ENCODE results near the gene ASB6. TPM values are rescaled to one million over a fixed set of nuclear protein-coding genes. Genes with fewer than 3 reads are reported as not detected.

ASB6 gene
- total RNA-seq, 1 donor from 2014 or later, result 20.1 TPM

- Mint-ChIP-seq H3K4me1 (peaks cover 24% of the 10 kb centered on the region), H3K27ac (peak overlapping the region; percentile 41), H3K4me3 (peak overlapping the region; percentile 81), H3K27me3 (peaks cover 2% of the 10 kb centered on the region), H3K9me3 (no peaks in the 10 kb centered on the region), H3K36me3 (ENCODE audit: low read depth) (no peaks in the 10 kb centered on the region)
- intact Hi-C loops (cut with micrococcal nuclease), result loop anchor here (1.0 kb wide), 6 partner anchors 14 to 479 kb away; partner anchors contain the start of gene ASB6
- peak; percentile 75 for DNase-seq
- TF ChIP-seq, protein P1, sequence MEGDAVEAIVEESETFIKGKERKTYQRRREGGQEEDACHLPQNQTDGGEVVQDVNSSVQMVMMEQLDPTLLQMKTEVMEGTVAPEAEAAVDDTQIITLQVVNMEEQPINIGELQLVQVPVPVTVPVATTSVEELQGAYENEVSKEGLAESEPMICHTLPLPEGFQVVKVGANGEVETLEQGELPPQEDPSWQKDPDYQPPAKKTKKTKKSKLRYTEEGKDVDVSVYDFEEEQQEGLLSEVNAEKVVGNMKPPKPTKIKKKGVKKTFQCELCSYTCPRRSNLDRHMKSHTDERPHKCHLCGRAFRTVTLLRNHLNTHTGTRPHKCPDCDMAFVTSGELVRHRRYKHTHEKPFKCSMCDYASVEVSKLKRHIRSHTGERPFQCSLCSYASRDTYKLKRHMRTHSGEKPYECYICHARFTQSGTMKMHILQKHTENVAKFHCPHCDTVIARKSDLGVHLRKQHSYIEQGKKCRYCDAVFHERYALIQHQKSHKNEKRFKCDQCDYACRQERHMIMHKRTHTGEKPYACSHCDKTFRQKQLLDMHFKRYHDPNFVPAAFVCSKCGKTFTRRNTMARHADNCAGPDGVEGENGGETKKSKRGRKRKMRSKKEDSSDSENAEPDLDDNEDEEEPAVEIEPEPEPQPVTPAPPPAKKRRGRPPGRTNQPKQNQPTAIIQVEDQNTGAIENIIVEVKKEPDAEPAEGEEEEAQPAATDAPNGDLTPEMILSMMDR (IDR thresholded peaks at IDR 0.05), result peak; percentile 37
- POLR2A ChIA-PET, result interaction anchor here (0.5 to 1.5 kb wide), 9 partner anchors 9 to 472 kb away, joined by 3 to 26 read pairs (median 5); partner anchors contain the start of genes C9orf50 and IER5L
- CTCF ChIA-PET, result interaction anchor here (0.5 to 4.2 kb wide), 17 partner anchors 9 to 530 kb away, joined by 3 to 49 read pairs (median 5); partner anchors contain the start of gene DOLPP1
- ATAC-seq (ENCODE audit: low read depth), result peak; percentile 82
These were observed 31.3 kb downstream of the ASB6 start for GRCh38 chr9:129610473-129611306.

- peaks cover 2% of the 10 kb centered on the region for H3K27me3 Mint-ChIP-seq
- no peak overlapping the region for H3K27ac Mint-ChIP-seq
- ATAC-seq (ENCODE audit: low read depth), result no peak
- H3K4me1 Mint-ChIP-seq, result peaks cover 24% of the 10 kb centered on the region
- peak overlapping the region; percentile 81 for H3K4me3 Mint-ChIP-seq
- ChIA-PET CTCF (interaction anchor here (1.3 to 4.2 kb wide), 2 partner anchors 12 to 471 kb away, joined by 5 to 49 read pairs; no protein-coding TSS in a partner anchor), POLR2A (no interaction called here)
- H3K36me3 Mint-ChIP-seq (ENCODE audit: low read depth), result no peaks in the 10 kb centered on the region
- no peaks in the 10 kb centered on the region for H3K9me3 Mint-ChIP-seq
- intact Hi-C loops (cut with micrococcal nuclease), result loop anchor here (1.0 kb wide), 3 partner anchors 436 to 479 kb away; no protein-coding TSS in a partner anchor
- TF ChIP-seq, protein P1 (IDR thresholded peaks at IDR 0.05), result no peak
- DNase-seq, result no peak
These were observed 31.8 kb downstream of the ASB6 start for GRCh38 chr9:129610213-129610472.

GRCh38 chr9:129609486-129610212 is 32.3 kb downstream of the ASB6 start:
- intact Hi-C loops (cut with micrococcal nuclease), result loop anchor here (1.0 to 5.0 kb wide), 5 partner anchors 227 to 478 kb away; no protein-coding TSS in a partner anchor
- peaks cover 2% of the 10 kb centered on the region for H3K27me3 Mint-ChIP-seq
- TF ChIP-seq, protein P1 (IDR thresholded peaks at IDR 0.05), result no peak
- peak overlapping the region; percentile 83 for H3K27ac Mint-ChIP-seq
- H3K36me3 Mint-ChIP-seq (ENCODE audit: low read depth), result no peaks in the 10 kb centered on the region
- peak overlapping the region; percentile 92 for H3K4me3 Mint-ChIP-seq
- POLR2A ChIA-PET, result interaction anchor here (1.0 to 1.9 kb wide), 3 partner anchors 432 to 476 kb away, joined by 3 to 16 read pairs (median 9); partner anchors contain the start of gene IER5L
- peaks cover 26% of the 10 kb centered on the region for H3K4me1 Mint-ChIP-seq
- DNase-seq (no peak), ATAC-seq (ENCODE audit: low read depth) (peak; percentile 26)
- CTCF ChIA-PET, result interaction anchor here (1.2 to 4.2 kb wide), 5 partner anchors 13 to 478 kb away, joined by 3 to 49 read pairs (median 10); partner anchors contain the start of gene IER5L
- no peaks in the 10 kb centered on the region for H3K9me3 Mint-ChIP-seq

GRCh38 chr9:129608561-129609481 is 33.1 kb downstream of the ASB6 start:
- intact Hi-C loops (cut with micrococcal nuclease), result loop anchor here (5.0 kb wide), 2 partner anchors 227 to 287 kb away; no protein-coding TSS in a partner anchor
- Mint-ChIP-seq H3K4me1 (peaks cover 26% of the 10 kb centered on the region), H3K9me3 (no peaks in the 10 kb centered on the region), H3K27ac (no peak overlapping the region), H3K4me3 (no peak overlapping the region), H3K27me3 (peaks cover 2% of the 10 kb centered on the region), H3K36me3 (ENCODE audit: low read depth) (no peaks in the 10 kb centered on the region)
- TF ChIP-seq, protein P1 (IDR thresholded peaks at IDR 0.05), result no peak
- DNase-seq (no peak), ATAC-seq (ENCODE audit: low read depth) (no peak)
- POLR2A ChIA-PET, result interaction anchor here (0.7 to 1.9 kb wide), 7 partner anchors 11 to 840 kb away, joined by 3 to 16 read pairs (median 4); partner anchors contain the start of gene IER5L
- CTCF ChIA-PET, result interaction anchor here (1.0 to 4.2 kb wide), 6 partner anchors 15 to 477 kb away, joined by 3 to 49 read pairs (median 6); partner anchors contain the start of gene IER5L
